Measurements from ENCODE around the gene ZNF24.

ZNF24 gene

DNA sequence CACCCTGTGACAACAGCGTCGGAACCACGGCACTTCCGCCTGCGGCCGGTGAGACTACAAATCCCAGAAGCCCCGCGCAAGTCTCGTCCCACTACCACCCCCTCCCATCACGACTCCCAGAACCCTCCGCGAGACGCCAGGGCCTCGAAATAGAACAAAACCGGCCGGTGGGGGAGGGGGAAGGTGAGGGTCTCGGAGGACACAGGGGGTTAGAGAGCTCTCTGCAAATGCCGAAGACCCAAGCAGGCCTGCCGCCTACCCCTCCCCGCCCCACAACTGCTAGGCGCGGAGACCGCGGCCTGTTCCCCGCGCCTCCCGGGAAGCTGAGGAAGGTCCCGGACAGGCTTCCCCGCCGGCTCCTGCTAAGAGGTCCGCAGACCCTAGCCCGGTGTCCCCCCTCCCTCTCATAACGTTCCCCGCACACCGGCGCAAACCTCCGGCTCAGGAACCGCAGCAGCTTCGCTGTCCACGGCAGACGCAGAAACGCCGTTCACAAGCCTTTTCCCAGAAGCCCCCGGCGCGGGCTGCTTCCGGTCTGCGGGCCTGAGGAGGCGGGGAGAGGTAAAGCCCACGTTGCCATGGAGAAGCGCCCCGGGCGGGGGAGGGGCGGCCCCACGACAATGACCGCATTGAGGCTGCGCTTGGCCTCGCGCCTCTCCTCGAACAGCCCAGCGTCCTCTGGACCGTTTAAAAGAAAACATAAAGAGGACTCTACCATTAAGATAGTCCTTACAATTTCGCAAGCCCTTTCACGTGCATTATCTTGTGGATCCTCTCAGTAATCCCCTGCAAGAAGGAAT, at the start of gene ZNF24:
Gene ZNF24, minus strand, starts transcription at position 485 of the 800 bp plus-strand sequence. CDS start 3,770 bp downstream, outside the sequence.
- DNase-seq (ENCODE audit: low spot score), result peak; percentile 98

DNA sequence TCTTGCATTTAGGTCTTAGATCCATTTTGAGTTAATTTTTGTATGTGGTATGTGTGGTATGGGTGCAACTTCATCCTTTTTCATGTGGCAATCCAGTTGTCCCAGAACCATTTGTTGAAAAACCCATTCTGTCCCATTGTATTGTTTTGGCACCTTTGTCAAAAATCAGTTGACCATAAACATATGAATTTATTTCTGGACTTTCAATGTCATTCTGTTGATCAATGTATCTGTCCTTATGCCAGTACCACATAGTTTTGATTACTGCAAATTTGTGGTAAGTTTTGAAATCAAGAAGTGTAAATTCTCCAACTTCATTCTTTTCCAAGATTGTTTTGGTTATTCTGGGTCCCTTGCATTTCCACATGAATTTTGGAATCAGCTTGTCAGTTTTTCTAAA, 49.5 kb upstream of the ZNF24 start:
- no peak for DNase-seq (ENCODE audit: low spot score)

DNA sequence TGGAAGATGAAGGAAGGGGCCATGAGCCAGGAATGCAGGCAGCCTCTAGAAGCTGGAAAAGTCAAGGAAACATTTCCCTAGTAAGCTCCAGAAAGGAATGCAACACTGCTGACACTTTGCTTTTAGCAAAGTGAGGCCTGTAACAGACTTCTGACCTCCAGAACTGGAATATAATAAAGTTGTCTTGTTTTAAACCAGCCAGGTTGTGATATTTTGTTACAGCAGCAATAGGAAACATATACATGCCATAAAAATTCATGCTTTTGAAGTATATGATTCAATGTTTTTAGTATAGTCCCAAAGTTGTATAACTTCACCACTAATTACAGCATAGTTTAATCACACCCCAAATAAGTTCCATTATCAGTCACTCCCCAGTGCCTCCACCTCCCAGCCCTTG, 48.2 kb upstream of the ZNF24 start:
- DNase-seq (ENCODE audit: low spot score), result no peak

DNA sequence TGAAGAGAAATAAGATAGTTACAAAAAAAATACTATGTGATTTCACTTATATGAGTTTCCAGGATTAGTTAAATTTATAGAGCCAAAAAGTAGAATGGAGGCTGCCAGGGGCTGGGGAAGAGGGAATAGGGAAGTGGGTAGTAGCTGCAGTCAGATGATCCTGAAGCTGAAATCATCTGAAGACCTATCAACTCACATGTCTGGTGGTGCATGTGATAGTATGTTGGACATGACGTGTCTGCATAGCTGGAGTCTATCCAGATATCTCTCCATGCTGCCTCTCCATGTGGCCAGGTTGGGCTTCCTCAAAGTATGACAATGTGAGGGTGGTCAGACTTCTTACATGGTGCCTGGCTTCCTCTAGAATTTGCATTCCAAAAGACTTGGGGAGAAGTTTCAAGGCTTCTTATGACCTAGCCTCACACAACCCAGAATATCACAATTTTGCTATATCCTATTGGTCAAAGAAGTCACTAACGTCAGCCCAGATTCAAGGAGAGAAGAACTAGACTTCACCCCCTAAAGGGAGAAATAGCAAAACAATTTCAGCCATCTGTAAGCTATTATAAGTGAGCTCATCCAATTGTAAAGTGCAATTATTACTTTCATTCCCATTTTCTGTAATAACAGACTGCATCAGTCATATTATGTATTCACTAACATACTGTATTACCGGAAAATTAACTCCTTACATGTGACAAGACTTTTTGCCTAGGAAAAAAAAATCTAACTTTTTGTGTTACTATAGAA, 46.9 kb upstream of the ZNF24 start:
- no peak for DNase-seq (ENCODE audit: low spot score)

DNA sequence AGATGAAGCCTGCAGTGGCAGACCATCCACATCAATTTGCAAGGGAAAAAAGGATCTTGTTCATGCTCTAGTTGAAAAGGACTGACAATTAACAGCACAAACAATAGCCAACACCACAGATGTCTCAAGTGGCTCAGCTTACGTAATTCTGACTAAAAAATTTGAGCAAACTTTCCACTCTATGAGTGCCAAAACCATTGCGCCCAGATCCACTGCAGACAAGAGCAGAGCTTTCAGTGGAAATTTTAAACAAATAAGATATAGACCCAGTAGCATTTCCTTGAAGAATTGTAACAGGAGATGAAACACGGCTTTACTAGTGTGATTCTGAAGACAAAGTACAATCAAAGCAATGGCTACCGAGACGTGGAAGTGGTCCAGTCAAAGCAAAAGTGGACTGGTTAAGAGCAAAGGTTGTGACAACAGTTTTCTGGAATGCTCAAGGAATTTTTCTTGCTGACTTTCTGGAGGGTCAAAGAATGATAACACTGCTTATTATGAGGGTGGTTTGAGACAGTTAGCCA, 44.9 kb upstream of the ZNF24 start:
- no peak for DNase-seq (ENCODE audit: low spot score)

DNA sequence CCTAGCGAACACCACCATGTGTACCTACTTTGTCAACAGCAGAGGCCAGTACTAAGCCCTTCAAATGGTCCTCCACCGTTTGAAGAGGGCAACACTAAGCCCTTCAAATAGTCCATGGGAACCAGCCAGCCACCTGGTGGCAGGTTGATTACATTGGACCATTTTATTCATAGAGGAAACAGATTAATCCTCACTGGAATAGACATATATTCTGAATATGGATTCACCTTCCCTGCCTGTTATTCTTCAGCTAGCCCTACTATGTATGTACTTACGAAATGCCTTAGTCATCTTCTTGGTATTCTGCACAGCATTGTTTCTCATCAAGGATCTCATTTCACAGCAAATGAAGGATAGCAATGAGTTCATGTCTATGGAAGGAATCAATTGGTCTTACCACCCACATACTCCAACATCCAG, 42.9 kb upstream of the ZNF24 start:
- no peak for DNase-seq (ENCODE audit: low spot score)

DNA sequence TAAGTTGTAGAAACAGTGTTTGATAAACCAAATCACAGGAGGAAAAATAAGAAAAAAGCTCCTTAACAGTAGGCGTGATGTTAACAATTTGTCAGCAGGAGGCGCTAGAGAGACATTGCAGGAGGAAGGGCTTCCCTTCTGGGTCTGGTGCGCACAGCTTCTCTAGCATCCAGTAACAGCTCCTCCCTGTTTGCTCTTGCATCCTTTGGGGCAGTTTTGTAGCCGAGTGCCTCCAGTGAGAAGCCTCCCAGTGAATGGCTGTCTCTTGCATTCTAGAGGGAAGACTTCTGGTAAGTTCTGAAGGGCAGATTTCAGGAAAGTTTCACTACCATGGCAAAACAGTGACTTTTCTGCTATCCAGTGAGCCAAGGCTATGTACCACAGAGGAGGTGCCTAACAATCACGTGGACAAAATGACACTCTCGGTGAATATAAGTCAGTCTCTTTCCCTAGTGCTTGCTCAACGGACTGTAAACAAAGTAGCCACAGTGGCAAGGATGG, 42.4 kb upstream of the ZNF24 start:
- DNase-seq (ENCODE audit: low spot score), result peak; percentile 85

DNA sequence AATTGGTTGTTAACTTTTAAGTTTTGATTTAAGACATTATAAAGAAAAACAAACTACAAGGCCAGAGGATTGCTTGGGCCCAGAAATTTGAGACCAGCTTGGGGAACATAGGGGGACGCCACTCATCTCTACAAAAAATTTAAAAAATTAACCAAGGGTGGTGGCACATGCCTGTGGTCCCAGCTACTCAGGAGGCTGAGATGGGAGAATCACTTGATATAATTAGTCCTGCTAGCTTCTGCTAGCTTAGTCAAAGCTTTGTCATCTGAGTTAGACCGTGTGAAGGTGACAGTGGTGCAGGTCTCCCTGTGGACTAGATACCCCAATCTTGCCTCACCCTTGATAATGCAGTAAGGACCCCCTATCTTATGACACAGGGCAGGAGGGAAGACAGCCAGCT, 38.9 kb upstream of the ZNF24 start:
- DNase-seq (ENCODE audit: low spot score), result no peak

DNA sequence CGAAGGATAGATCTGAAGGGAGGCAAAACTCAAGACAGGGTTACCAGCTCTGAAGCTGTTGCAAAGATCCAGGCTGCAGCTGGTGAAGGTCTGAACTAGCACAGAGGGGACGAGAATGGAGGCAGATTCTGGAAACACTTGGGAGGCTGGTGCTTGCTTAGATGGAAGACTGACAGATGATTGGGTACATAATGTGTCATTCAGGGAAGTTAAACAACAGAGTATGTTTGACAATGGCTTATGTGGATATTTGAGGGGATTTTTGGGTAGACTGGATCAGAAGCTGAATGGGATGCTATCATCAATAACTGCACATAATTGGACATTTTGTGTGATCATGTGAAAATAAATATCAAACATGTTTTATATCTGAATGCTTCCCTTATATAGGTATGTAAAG, 35.2 kb upstream of the ZNF24 start:
- no peak for DNase-seq (ENCODE audit: low spot score)

DNA sequence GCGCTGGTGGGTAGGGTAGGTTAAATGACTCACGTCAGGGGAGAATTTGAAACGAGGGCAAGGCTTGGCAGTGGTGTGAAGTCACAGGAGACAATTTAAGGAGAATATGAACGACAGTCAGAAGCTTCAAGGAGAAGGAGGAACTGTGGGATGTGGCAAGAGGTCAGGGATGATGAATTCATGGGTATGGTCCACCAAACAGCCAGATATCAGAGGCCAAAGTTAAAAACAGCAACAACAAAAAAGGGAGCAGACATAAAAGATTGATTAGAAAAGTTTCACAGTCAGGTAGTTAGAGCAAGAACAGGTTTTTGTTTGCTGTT, 34.3 kb upstream of the ZNF24 start:
- no peak for DNase-seq (ENCODE audit: low spot score)

DNA sequence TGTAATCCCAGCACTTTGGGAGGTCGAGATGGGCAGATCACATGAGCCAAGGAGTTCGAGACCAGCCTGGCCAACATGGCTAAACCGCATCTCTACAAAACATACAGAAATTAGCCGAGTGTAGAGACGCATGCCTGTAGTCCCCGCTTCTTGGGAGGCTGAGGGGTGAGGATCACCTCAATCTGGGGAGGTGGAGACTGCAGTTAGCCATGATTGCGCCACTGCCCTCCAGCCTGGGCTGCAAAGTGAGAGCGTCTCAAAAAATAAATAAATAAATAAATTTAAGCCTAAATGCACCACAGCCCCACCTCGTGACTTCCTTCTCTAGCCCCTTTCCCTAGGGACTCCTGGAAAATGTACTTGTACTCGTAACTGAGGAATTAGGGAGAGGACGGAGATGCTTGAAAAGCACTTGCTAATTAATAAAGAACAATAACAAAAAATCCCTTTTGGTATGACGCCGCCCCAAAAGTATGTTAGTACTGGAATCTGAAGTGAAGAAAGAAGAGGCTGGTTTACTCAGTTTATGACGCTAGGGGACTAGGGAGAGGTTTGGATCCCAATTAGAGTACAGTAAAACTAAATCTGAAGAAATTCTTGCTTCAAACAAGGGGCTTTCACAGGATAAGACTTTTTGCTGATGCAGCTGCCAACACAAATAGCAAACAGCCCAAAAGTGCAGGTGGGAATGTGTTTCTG, 33.8 kb upstream of the ZNF24 start:
- no peak for DNase-seq (ENCODE audit: low spot score)

DNA sequence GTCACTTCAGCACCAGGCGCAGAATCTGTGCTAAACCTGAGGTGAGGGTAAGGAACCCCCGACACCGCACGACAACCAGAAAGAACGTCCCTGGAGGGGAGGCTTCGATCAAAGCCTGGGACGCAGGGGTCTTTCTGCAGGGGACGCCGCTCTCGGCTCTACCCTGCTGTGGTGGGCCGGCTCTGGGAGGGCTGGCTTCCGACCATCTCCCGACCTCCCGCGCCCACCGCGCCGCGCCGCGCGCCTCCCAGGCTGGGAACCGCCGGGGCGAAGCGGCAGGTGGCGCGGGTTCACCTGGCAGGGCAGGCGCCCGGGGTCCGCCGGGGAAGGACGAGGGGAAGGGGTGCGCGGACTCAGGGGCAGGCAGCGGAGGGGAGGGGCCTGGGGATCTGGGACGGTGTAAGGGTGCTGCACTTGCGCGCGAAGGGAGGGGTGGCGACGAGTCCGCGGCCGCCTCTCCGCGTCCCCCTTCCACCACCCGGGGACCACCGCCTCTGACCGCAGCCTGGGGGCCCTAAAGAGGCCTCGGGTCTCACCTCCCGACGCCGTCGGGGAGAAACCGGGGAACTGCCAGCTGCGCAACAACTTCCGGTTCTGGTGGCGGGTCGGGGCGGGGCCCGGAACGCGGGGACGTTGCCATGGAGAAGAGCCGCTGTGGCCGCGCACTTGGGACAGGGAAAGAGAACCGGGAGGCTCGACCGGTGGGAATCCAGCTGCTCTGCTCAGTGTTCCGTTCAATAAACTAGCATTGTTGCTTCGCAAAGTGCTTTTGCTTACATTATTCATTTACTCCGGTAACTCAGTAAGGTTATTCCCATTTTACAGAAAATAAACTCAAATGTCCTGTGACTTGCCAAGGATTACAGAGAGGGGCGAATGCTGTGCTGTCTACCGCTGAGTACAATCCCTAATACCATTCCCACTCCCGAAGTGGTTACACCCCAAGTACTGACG, 32.8 kb upstream of the ZNF24 start, which contains the start of gene ZNF396:
Gene ZNF396, minus strand, starts transcription at position 596 of the 954 bp plus-strand sequence. CDS start 3,045 bp downstream, outside the sequence.
- DNase-seq (ENCODE audit: low spot score), result peak; percentile 91

DNA sequence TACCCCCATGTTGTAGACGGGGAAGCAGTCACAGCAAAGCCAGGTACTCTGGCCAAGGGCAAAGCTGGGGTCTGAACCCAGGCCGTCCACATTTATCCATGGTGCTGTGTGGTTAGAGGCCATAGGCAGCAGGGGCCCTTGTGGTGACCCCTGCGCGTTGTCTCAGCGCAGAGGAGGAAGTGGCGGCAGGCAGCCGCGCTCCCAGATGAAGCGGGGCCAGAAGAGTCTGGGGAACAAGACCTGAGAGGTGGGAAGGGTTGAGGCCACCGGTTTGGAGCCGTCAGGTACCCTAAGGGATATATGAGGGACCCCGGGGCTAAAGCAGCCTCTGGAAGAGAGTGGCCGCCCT, 32.1 kb upstream of the ZNF24 start:
- peak; percentile 49 for DNase-seq (ENCODE audit: low spot score)

DNA sequence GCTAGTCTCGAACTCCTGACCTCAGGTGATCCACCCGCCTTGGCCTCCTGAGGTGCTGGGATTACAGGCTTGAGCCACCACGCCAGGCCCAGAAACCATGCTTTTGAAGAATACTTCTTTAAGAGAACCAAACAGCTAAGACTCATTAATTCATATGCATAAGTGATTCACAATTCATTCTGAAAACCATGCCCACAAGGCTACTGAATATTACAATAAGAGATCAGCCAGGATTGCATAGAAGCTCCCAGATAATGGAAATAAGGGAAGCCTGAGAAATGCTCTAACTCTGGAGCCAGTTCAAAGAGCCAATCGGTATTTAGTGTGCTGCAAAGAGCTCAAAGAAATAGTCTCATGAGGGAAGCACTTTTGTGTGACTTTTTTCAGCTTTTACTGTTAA, 30.5 kb upstream of the ZNF24 start:
- DNase-seq (ENCODE audit: low spot score), result no peak

DNA sequence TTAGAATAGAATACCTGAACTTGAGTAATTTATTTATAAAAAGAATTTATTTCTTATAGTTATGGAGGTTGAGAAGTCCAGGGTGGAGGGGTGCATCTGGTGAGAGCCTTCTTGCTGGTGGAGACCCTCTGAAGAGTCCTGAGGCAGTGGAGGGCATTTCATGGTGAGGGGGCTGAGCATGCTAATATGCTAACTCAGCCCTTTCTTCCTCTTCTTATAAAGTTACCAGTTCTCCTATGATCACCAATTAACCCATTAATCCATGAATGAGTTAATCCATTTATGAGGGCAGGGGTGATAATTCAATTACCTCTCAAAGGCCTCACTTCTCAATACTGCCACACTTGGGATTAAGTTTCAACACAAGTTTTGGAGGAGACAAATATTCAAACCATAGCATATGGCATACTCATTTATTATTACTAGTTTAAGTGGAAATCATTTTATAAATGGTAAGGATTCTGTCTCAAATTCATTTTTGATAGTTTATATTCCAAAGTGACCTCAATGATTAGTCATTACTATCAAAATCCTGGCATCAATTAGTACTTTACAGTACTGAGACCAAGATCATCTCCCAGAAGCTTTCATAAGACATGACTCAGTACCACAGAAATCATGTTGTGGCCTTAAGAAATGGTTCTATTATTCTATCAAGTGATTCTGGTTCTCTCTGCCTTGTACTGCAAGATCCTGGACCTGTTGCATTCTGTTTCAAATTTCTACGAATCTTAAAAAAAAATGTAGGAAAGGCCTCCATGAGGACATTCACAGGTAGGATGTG, 27.4 kb upstream of the ZNF24 start:
- DNase-seq (ENCODE audit: low spot score), result no peak

DNA sequence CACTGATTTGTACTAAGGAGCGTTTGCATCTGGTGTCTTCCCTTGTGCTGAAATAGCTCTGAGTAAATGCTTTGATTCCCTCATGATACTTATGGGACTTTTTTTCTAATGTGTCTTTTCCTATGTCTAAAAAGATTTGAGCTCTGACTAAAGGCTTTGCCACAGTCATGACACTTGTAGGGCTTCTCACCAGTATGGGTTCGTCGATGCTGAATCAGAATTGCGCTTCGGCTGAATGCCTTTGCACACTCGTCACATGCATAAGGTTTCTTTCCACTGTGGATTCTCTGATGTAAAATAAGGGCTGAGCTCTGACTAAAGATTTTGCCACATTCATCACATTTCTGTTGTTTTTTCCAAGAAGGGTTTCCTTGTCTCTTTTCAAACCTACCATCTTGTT, 24.9 kb upstream of the ZNF24 start:
- no peak for DNase-seq (ENCODE audit: low spot score)

DNA sequence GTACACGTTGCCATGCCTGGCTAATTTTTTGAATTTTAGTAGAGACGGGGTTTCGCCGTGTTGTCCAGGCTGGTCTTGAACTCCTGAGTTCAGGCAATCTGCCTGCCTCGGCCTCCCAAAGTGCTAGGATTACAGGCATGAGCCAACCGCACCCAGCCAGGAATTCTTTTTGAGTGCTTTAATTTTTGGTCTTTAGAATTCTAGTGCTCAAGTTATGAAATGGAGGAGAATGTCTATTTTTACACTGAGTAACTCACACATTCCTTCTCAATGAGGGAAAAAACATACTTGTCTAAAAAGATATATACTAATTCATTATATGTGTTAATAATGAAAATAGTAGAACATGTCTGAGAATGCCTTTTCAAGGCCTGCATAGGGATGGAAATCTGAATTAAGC, 24.4 kb upstream of the ZNF24 start:
- no peak for DNase-seq (ENCODE audit: low spot score)

DNA sequence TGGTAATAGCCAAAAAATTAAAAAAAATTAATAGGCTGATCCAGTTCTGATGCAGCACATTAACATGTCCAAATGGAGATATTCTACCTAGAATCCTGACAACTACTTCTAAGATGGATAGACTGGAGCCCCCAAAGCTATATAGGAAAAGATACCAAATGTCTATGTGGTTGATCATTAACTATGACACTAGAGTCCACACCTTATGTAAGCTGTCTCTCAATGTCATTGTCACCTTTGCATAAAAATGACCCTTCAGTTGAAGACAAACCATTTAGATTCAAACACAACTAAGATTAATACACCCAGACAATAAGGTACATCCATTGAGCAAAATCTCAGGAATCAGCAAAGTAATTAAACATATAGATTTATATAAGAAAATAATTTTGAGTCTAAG, 18.3 kb upstream of the ZNF24 start:
- no peak for DNase-seq (ENCODE audit: low spot score)

DNA sequence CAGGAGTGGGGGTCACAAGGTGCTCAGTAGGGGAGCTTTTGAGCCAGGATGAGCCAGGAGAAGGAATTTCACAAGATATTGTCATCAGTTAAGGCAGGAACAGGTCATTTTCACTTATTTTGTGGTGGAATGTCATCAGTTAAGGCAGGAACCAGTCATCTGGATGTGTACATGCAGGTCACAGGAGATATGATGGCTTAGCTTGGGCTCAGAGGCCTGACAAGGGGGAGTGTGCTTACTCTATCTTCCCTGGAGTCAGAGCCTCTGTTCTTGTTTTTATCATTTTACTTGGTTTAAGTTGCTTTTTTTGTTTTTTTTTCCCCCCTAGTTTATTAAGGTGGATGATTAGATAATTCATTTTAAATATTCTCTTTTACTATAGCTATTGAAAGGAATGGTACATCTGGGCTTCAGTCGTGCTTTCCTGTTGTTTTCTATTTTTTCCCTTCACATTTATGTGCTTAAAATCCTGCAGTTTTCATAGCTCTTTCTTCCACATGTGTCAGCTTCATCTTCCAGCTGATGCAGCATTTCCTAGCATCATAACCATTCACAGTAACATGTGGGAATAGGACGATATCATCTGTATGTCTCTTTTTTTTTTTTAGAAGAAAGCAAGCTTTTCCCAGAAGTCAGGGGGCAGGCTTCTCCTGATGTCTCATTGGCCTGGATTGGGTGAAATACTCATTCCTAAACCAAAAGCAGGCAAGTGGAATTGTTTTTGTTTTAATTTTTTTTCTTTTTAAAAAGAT, 17.5 kb upstream of the ZNF24 start:
- no peak for DNase-seq (ENCODE audit: low spot score)

DNA sequence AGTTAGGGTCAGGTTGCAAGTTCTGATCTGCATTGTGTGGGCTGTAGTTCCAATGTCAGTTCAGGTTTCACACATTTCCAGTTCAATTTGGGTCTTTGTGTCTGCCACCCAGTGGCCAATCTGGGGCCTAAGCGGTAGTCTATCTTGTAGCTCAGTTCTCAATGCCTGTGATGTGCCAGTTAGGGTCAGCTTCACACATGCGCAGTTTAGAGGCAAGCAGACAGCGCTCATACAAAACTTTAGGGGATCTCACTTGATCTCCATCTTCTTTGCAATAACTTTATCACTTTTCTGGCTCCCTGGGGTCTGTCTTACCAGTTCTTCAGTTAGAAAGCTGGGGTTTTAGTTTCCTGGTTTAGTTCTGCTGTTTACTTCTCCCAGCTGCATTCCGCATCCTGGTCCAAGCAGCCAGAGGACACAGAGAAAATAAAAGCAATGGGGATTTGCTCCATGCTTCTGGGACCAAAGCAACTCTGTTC, 11.0 kb upstream of the ZNF24 start:
- DNase-seq (ENCODE audit: low spot score), result peak; percentile 82

Measured in iPS-NIHi11 (cell line).